ENCODE data around the gene RIPPLY1. TPM values are rescaled to one million over a fixed set of nuclear protein-coding genes. Genes with fewer than 3 reads are reported as not detected.

The RIPPLY1 gene, protein sequence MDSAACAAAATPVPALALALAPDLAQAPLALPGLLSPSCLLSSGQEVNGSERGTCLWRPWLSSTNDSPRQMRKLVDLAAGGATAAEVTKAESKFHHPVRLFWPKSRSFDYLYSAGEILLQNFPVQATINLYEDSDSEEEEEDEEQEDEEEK
- 0.08 TPM in 1 of 2 replicates, not detected in the other for polyA plus RNA-seq (2012; rRNA removed)
- 0.05 TPM in 1 of 2 replicates, not detected in the other for polyA plus RNA-seq (2012; cell fraction: cytosol; rRNA removed)
- polyA plus RNA-seq (2012; cell fraction: nucleus; rRNA removed), result 0.32 and 0.48 TPM in 2 replicates

DNA sequence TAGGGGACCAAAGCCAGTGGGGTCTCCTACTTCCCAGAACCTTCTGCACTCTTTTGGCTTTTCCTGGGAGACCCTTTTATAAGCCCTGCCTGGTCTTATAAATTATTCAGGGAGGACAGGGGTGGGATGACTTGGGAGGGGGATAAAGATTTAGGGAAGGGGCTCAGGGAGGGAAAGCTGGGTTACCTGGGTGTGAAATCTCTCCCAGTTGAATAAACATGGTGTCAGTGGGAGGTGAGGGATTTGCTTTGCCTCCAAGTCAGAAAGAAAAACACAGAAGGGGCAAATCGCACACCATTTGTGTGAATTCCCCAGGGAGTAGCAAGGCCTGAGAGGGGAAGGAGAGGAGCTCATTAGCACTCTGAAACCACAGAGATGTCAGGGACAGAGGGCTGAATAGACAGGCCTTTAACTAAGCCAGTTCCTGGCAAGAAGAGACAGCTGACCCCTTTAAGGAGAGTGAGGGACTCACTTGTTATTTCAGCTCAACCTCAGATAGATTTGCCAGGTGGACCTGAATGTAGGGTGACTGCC lies at the start of gene RIPPLY1:
TSS of gene RIPPLY1 (minus strand) at position 51 of the 534 bp plus-strand sequence. CDS start 54 bp downstream, outside the sequence.
- no peaks in the 10 kb centered on the region for H3F3A ChIP-seq (replicated peaks; ENCODE audit: insufficient read depth)
- no peaks in the 10 kb centered on the region for H3K4me1 ChIP-seq (ENCODE audit: control insufficient read depth in 1 of 2, insufficient read depth in 2 of 2, low read depth in 1 of 2, low read length in 1 of 2)
- POLR2A ChIA-PET, result no interaction called here
- H3K36me3 ChIP-seq (replicated peaks in 1 of 2; ENCODE audit: control insufficient read depth in 1 of 2, insufficient read depth in 2 of 2, low read length in 1 of 2), result no peaks in the 10 kb centered on the region
- no peak within 1 kb of the TSS for H3K27ac ChIP-seq (ENCODE audit: low read depth in 2 of 2, low read length in 1 of 2)
- no peaks in the 10 kb centered on the region for H3K9me2 ChIP-seq
- 37% methylated on average over 1 of the region's 1 CpG for WGBS (ENCODE audit: low lambda C conversion rate)
- no peaks in the 10 kb centered on the region for H4K20me1 ChIP-seq (ENCODE audit: insufficient read depth)
- no peak within 1 kb of the TSS for H3K4me2 ChIP-seq
- TF ChIP-seq MEF2A (IDR thresholded peaks at IDR 0.05; ENCODE audit: borderline replicate concordance, low read depth) (no peak), RCOR1 (IDR thresholded peaks at IDR 0.05; ENCODE audit: low read length) (no peak)
- no peak within 1 kb of the TSS for H3K4me3 ChIP-seq (ENCODE audit: low read depth in 2 of 2, low read length in 1 of 2)
- no peak within 1 kb of the TSS for H3K9ac ChIP-seq
- H3K79me2 ChIP-seq (ENCODE audit: insufficient read depth), result no peaks in the 10 kb centered on the region
- DNase-seq, result no peak
- CTCF ChIA-PET, result interaction anchor here (0.6 to 5.2 kb wide), 2 partner anchors 9 to 552 kb away, joined by 3 to 35 read pairs; no protein-coding TSS in a partner anchor
- no peaks in the 10 kb centered on the region for H3K9me3 ChIP-seq
- H3K27me3 ChIP-seq (ENCODE audit: insufficient read depth), result peaks cover 12% of the 10 kb centered on the region; the same call in 1 of the 2 replicates
- H2AFZ ChIP-seq (ENCODE audit: low read depth), result no peak within 1 kb of the TSS

DNA sequence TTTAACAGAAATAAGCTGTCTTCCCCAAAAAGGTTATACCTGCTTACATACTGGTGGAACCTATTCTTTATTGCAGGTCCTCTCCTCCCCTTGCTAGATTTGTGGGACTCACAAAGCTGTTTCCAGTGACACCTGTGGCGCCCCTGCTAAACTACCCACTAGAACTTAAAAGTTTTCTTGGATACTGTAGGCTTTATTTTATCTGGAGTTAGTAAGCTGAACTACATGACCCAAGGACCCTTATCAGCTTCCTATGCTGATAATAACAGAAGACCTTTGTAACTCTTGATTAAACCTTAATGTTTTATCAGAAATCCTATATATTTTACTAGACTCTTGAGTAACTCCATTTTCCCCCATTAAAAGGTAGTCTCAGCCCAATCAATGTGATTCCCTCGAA lies 49.4 kb upstream of the RIPPLY1 start:
- ChIA-PET POLR2A (no interaction called here), CTCF (interaction anchor here (0.6 to 1.5 kb wide), 5 partner anchors 11 to 58 kb away, joined by 3 to 8 read pairs (median 5); no protein-coding TSS in a partner anchor)
- H3K9me3 ChIP-seq, result no peaks in the 10 kb centered on the region
- no peaks in the 10 kb centered on the region for H4K20me1 ChIP-seq (ENCODE audit: insufficient read depth)
- H3K27me3 ChIP-seq (ENCODE audit: insufficient read depth), result peaks cover 3% of the 10 kb centered on the region; the same call in 1 of the 2 replicates
- TF ChIP-seq, protein P1, sequence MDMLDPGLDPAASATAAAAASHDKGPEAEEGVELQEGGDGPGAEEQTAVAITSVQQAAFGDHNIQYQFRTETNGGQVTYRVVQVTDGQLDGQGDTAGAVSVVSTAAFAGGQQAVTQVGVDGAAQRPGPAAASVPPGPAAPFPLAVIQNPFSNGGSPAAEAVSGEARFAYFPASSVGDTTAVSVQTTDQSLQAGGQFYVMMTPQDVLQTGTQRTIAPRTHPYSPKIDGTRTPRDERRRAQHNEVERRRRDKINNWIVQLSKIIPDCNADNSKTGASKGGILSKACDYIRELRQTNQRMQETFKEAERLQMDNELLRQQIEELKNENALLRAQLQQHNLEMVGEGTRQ (IDR thresholded peaks at IDR 0.05; ENCODE audit: borderline replicate concordance, low read depth, low read length), result no peak
- no peak for TF ChIP-seq NFIC (IDR thresholded peaks at IDR 0.05; ENCODE audit: borderline replicate concordance)
- TF ChIP-seq TAF1 (IDR thresholded peaks at IDR 0.05; ENCODE audit: borderline replicate concordance, low read depth, low read length), result no peak
- no peak for TF ChIP-seq RCOR1 (IDR thresholded peaks at IDR 0.05; ENCODE audit: low read length)
- no peak for TF ChIP-seq SIN3A (IDR thresholded peaks at IDR 0.05; ENCODE audit: borderline replicate concordance, low read depth, low read length)
- TF ChIP-seq GABPA (IDR thresholded peaks at IDR 0.05; ENCODE audit: low read depth), result no peak
- no peak for TF ChIP-seq FOXM1 (IDR thresholded peaks at IDR 0.05; ENCODE audit: low read depth)
- no peak for TF ChIP-seq NRF1 (IDR thresholded peaks at IDR 0.05; ENCODE audit: low read depth, low read length)
- TF ChIP-seq JUND (IDR thresholded peaks at IDR 0.05), result no peak
- TF ChIP-seq POLR2AphosphoS5 (IDR thresholded peaks at IDR 0.05; ENCODE audit: low read depth, low read length), result no peak
- H3K4me2 ChIP-seq, result no peak overlapping the region
- H3F3A ChIP-seq (replicated peaks; ENCODE audit: insufficient read depth), result peaks cover 6% of the 10 kb centered on the region
- H3K9ac ChIP-seq, result no peak overlapping the region
- H3K36me3 ChIP-seq (replicated peaks in 1 of 2; ENCODE audit: control insufficient read depth in 1 of 2, insufficient read depth in 2 of 2, low read length in 1 of 2), result no peaks in the 10 kb centered on the region
- no peaks in the 10 kb centered on the region for H3K79me2 ChIP-seq (ENCODE audit: insufficient read depth)
- no peak overlapping the region for H3K27ac ChIP-seq (ENCODE audit: low read depth in 2 of 2, low read length in 1 of 2)
- no peak overlapping the region for H2AFZ ChIP-seq (ENCODE audit: low read depth)
- no peak for DNase-seq
- WGBS (ENCODE audit: low lambda C conversion rate), result 48% methylated on average over 2 of the region's 2 CpGs
- no peak overlapping the region for H3K4me3 ChIP-seq (ENCODE audit: low read depth in 2 of 2, low read length in 1 of 2)
- no peaks in the 10 kb centered on the region for H3K9me2 ChIP-seq
- H3K4me1 ChIP-seq (ENCODE audit: control insufficient read depth in 1 of 2, insufficient read depth in 2 of 2, low read depth in 1 of 2, low read length in 1 of 2), result peaks cover 3 to 4% of the 10 kb centered on the region in 2 experiments; a peak in 2 of 4 replicates

Measured in SK-N-SH (cell line).